ENCODE measurements around the gene AGBL1.

GRCh38 chr15:86961669-86962068 is 882.0 kb downstream of the AGBL1 start:
- no peak for TF ChIP-seq CTCF (IDR thresholded peaks at IDR 0.05)
- no peak for TF ChIP-seq EP300 (IDR thresholded peaks at IDR 0.05)
- no peak for TF ChIP-seq ELK1 (IDR thresholded peaks at IDR 0.05; ENCODE audit: low read depth, low read length)
- no peak for TF ChIP-seq MYC (IDR thresholded peaks at IDR 0.05; ENCODE audit: borderline replicate concordance, low read length)
- TF ChIP-seq TP53 (CRISPR knock-in tag; IDR thresholded peaks at IDR 0.05): no peak
- TF ChIP-seq CHD2 (IDR thresholded peaks at IDR 0.05; ENCODE audit: low read length, partially characterized antibody): no peak
- no peak for TF ChIP-seq POLR2A (IDR thresholded peaks at IDR 0.05; ENCODE audit: low read length)
- no peak for TF ChIP-seq ZFP36 (IDR thresholded peaks at IDR 0.05; ENCODE audit: borderline replicate concordance, partially characterized antibody)
- no peak for TF ChIP-seq RAD21 (conservative IDR thresholded peaks at IDR 0.05 in 1 of 2, IDR thresholded peaks at IDR 0.05 in 1 of 2)
- TF ChIP-seq RFX5 (IDR thresholded peaks at IDR 0.05): no peak
- no peak for TF ChIP-seq ATOH8 (CRISPR knock-in tag; IDR thresholded peaks at IDR 0.05; ENCODE audit: low read depth)
- TF ChIP-seq MAX (IDR thresholded peaks at IDR 0.05): no peak
- TF ChIP-seq SREBF2 (IDR thresholded peaks at IDR 0.05): no peak
- no peak for TF ChIP-seq HOXA7 (CRISPR knock-in tag; IDR thresholded peaks at IDR 0.05)

All from A549 (cell line).